GM19324 (cell line): ENCODE results near the gene DIABLO.

Experiments
- ATAC-seq: cut with Tn5 transposase; IDR thresholded peaks from one replicate; pipeline ENCODE4 v1.9.1; 2021; ENCODE audit warnings: mild to moderate bottlenecking, moderate library complexity; ENCODE audit not compliant: unreplicated experiment, low FRiP score

The DIABLO gene

GRCh38 chr12:122159882-122160281 is 66.0 kb downstream of the DIABLO start:
- no peak for ATAC-seq

GRCh38 chr12:122158700-122159285 is 67.1 kb downstream of the DIABLO start:
- ATAC-seq = no peak
